Calu3 (cell line): ENCODE results near the gene FBXW8. TPM values are rescaled to one million over a fixed set of nuclear protein-coding genes. Genes with fewer than 3 reads are reported as not detected.

Experiments used
- BruUV-seq: library from RNA; stranded (reverse); fragments of 400-500 nt; replicated peaks from 2 replicates; lab custom pipeline; 2021; lab: Mats Ljungman, UMichigan
- CTCF ChIA-PET: fragments of 300-600 bp; sonication (Branson Sonifier 250); formaldehyde crosslinking; loops from one replicate; lab custom pipeline; 2022; ENCODE audit warnings: antibody characterized with exemption; lab: Charles Lee
- DNase-seq: peaks from one replicate; pipeline ENCODE4 v3.0.0; 2022
- H3K27ac Mint-ChIP-seq: one replicate; pipeline ENCODE4 v1.8.0; 2022; ENCODE audit warnings: mixed read lengths; ENCODE audit not compliant: unreplicated experiment
- H3K27me3 Mint-ChIP-seq: one replicate; pipeline ENCODE4 v1.8.0; 2022; ENCODE audit warnings: mixed read lengths; ENCODE audit not compliant: unreplicated experiment
- H3K36me3 Mint-ChIP-seq: one replicate; pipeline ENCODE4 v1.8.0; 2022; ENCODE audit warnings: mild to moderate bottlenecking, moderate library complexity, mixed read lengths; ENCODE audit not compliant: insufficient read depth, unreplicated experiment
- H3K4me1 Mint-ChIP-seq: one replicate; pipeline ENCODE4 v1.8.0; 2022; ENCODE audit warnings: mild to moderate bottlenecking, low read depth, mixed read lengths; ENCODE audit not compliant: unreplicated experiment
- H3K4me3 Mint-ChIP-seq: one replicate; pipeline ENCODE4 v1.8.0; 2022; ENCODE audit warnings: mild to moderate bottlenecking, low read depth, moderate library complexity, mixed read lengths; ENCODE audit not compliant: unreplicated experiment
- H3K9me3 Mint-ChIP-seq: one replicate; pipeline ENCODE4 v1.8.0; 2022; ENCODE audit warnings: low read depth, mixed read lengths; ENCODE audit not compliant: unreplicated experiment
- CTCF ChIP-seq: fragments of 200-600 bp; IDR thresholded peaks from one replicate; pipeline ENCODE4 v1.8.0; 2022; ENCODE audit warnings: antibody characterized with exemption; ENCODE audit not compliant: unreplicated experiment
- intact Hi-C: fragments of 100-400 bp; cut with micrococcal nuclease; formaldehyde crosslinking; loops from one replicate; pipeline ENCODE4 v1.10.0; 2022; ENCODE audit not compliant: unreplicated experiment
- total RNA-seq: library from RNA; stranded (reverse); gene quantifications from 2 replicates; pipeline ENCODE4 v1.2.3, GENCODE V29; 2022

FBXW8 gene
- total RNA-seq, 1 experiment from 2014 or later = 18.2 TPM

- CTCF ChIA-PET = interaction anchor here (0.5 kb wide), 1 partner anchor 102 kb away, joined by 4 read pairs; no protein-coding TSS in a partner anchor
- BruUV-seq = no TSS peak
Observed at GRCh38 chr12:117028254-117028653, 117.5 kb downstream of the FBXW8 start.

GRCh38 chr12:117030187-117030900 lies 119.6 kb downstream of the FBXW8 start:
- Mint-ChIP-seq H3K27me3 (no peaks in the 10 kb centered on the region), H3K4me1 (peaks cover 15% of the 10 kb centered on the region), H3K27ac (peak overlapping the region; percentile 37), H3K9me3 (no peaks in the 10 kb centered on the region), H3K36me3 (peaks cover 99% of the 10 kb centered on the region), H3K4me3 (no peak overlapping the region)
- no peak for TF ChIP-seq CTCF
- no TSS peak for BruUV-seq
- no peak for DNase-seq
- CTCF ChIA-PET = no interaction called here
- intact Hi-C loops = no loop called here

More at GRCh38 chr12:117028254-117028653, 117.5 kb downstream of the FBXW8 start:
- Mint-ChIP-seq H3K4me3 (no peak overlapping the region), H3K9me3 (no peaks in the 10 kb centered on the region), H3K27me3 (no peaks in the 10 kb centered on the region), H3K27ac (no peak overlapping the region), H3K36me3 (peaks cover 100% of the 10 kb centered on the region), H3K4me1 (peaks cover 19% of the 10 kb centered on the region)
- DNase-seq = no peak
- TF ChIP-seq CTCF = no peak
- intact Hi-C loops = loop anchor here (5.0 kb wide), 1 partner anchor 69 kb away; the partner anchor contains the start of gene TESC

- CTCF ChIA-PET = no interaction called here
- Mint-ChIP-seq H3K36me3 (peaks cover 99% of the 10 kb centered on the region), H3K4me1 (peaks cover 7% of the 10 kb centered on the region), H3K27me3 (no peaks in the 10 kb centered on the region), H3K27ac (peak overlapping the region; percentile 44), H3K9me3 (no peaks in the 10 kb centered on the region), H3K4me3 (no peak overlapping the region)
- TF ChIP-seq CTCF = no peak
- DNase-seq = no peak
- BruUV-seq = no TSS peak
- intact Hi-C loops = no loop called here
Observed at GRCh38 chr12:117031843-117032592, 121.3 kb downstream of the FBXW8 start.

GRCh38 chr12:117032593-117033381 lies 122.0 kb downstream of the FBXW8 start:
- peak overlapping the region; percentile 48 for H3K27ac Mint-ChIP-seq

More at GRCh38 chr12:117032593-117033381, 122.0 kb downstream of the FBXW8 start:
- intact Hi-C loops = no loop called here
- BruUV-seq = no TSS peak
- H3K4me1 Mint-ChIP-seq = peaks cover 7% of the 10 kb centered on the region
- H3K36me3 Mint-ChIP-seq = peaks cover 99% of the 10 kb centered on the region
- no peak for DNase-seq
- no peak for TF ChIP-seq CTCF
- no peaks in the 10 kb centered on the region for H3K27me3 Mint-ChIP-seq
- H3K9me3 Mint-ChIP-seq = no peaks in the 10 kb centered on the region
- no peak overlapping the region for H3K4me3 Mint-ChIP-seq
- CTCF ChIA-PET = no interaction called here
